NT2/D1 (cell line): ENCODE results near the gene AGBL4.

ENCODE experiments used
- SUZ12 ChIP-seq: IDR thresholded peaks from 2 replicates; pipeline ENCODE4 v1.6.1; 2011; ENCODE audit not compliant: insufficient read length, insufficient read depth; ENCODE audit errors: extremely low read depth
- YY1 ChIP-seq: IDR thresholded peaks from 2 replicates; pipeline ENCODE4 v1.6.1; 2011; ENCODE audit not compliant: insufficient read length, insufficient read depth
- ZNF274 ChIP-seq: IDR thresholded peaks from 2 replicates; pipeline ENCODE4 v1.6.1; 2011; ENCODE audit warnings: mild to moderate bottlenecking, low read depth, low read length

DNA sequence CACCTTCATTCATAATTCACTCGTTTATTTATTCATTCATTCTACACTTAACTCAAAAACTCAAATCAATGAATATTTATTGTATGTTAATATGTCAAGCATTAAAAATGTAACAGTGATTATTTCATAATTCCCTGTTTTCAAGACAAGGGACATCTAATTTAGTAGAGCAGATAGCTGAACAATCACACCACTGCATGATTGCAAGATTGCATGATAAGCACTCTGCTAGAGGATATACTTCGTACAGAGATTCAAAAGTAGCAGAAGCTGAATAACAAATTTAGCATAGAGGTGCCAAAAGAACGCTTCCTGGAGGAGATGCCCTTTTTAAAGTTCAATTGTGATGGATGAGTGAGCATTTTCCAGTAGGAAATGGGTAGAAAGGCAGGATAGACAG, 1056.4 kb downstream of the AGBL4 start:
- TF ChIP-seq YY1 (no peak), SUZ12 (no peak), ZNF274 (no peak)
